ENCODE data around the gene OBSCN.

DNA sequence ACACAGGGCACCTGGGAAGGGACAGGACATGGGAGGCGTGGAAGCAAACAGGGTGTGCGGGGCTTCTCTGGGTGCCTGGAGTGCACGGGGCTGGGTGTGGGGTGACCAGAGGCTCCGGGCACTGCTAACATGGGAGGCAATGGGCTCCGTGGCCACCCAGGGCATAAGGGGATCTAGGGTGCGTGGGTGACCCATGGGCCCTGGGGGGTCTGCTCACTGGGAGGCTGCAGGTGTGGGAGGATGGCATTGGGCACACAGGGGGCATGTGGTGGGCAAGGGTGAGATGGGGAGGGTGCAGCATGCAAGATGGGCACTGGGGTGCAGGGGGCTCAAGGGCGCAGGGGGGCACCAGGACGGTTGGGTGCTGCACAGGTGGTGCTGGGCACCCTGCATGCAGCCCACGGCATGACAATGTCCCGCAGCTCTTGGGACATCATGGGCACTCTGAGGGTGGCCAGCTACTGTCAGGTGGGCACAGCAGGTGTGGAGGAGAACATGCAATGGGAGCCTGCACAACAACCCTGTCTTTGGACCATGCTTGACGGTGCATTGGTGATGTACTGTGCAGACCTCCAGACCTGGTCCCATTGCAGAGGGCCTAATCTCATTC is 183.7 kb downstream of the OBSCN start:
- TF ChIP-seq POLR2AphosphoS5 (IDR thresholded peaks at IDR 0.05; ENCODE audit: low read depth, low read length) (no peak), SIN3A (IDR thresholded peaks at IDR 0.05; ENCODE audit: borderline replicate concordance, insufficient read depth, low read length) (no peak), TAF1 (IDR thresholded peaks at IDR 0.05; ENCODE audit: borderline replicate concordance, insufficient read depth, low read length) (no peak)
- TF ChIP-seq, protein P1, sequence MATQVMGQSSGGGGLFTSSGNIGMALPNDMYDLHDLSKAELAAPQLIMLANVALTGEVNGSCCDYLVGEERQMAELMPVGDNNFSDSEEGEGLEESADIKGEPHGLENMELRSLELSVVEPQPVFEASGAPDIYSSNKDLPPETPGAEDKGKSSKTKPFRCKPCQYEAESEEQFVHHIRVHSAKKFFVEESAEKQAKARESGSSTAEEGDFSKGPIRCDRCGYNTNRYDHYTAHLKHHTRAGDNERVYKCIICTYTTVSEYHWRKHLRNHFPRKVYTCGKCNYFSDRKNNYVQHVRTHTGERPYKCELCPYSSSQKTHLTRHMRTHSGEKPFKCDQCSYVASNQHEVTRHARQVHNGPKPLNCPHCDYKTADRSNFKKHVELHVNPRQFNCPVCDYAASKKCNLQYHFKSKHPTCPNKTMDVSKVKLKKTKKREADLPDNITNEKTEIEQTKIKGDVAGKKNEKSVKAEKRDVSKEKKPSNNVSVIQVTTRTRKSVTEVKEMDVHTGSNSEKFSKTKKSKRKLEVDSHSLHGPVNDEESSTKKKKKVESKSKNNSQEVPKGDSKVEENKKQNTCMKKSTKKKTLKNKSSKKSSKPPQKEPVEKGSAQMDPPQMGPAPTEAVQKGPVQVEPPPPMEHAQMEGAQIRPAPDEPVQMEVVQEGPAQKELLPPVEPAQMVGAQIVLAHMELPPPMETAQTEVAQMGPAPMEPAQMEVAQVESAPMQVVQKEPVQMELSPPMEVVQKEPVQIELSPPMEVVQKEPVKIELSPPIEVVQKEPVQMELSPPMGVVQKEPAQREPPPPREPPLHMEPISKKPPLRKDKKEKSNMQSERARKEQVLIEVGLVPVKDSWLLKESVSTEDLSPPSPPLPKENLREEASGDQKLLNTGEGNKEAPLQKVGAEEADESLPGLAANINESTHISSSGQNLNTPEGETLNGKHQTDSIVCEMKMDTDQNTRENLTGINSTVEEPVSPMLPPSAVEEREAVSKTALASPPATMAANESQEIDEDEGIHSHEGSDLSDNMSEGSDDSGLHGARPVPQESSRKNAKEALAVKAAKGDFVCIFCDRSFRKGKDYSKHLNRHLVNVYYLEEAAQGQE (IDR thresholded peaks at IDR 0.05; ENCODE audit: insufficient read depth in 1 of 2, low read depth in 2 of 2, low read length in 2 of 2) = no peak
